CD14-positive monocyte (primary cell): ENCODE data around the gene FOXJ3. TPM values are rescaled to one million over a fixed set of nuclear protein-coding genes. Genes with fewer than 3 reads are reported as not detected.

Experiments
- DNase-seq, 3 donors: peaks; one replicate each; pipeline ENCODE4 v3.0.0-alpha.2; 2011 to 2022
- H2AFZ ChIP-seq: 2 replicates; pipeline ENCODE4 v1.6.0; 2012; ENCODE audit warnings: mild to moderate bottlenecking, low read depth, low read length, inconsistent platforms; ENCODE audit not compliant: insufficient read depth, poor library complexity, severe bottlenecking
- H3K27ac ChIP-seq, 2 donors: 1 replicate in 1 of 2; 2 replicates in 1 of 2; pipeline ENCODE4 v1.5.1; 2012 to 2013; ENCODE audit warnings: low read length in 2 of 2, control low read depth in 1 of 2, inconsistent platforms in 1 of 2, low read depth in 1 of 2, mild to moderate bottlenecking in 1 of 2
- H3K27me3 ChIP-seq, 2 donors: one replicate each; pipeline versions ENCODE4 v1.6.0 to v1.6.1; 2011 to 2013; ENCODE audit warnings: low read length in 2 of 2; ENCODE audit not compliant: control insufficient read depth in 2 of 2, insufficient read depth in 2 of 2
- H3K36me3 ChIP-seq, 2 donors: replicated peaks in 1 of 2; 1 replicate in 1 of 2; 2 replicates in 1 of 2; pipeline versions ENCODE4 v1.5.1 to v1.6.1; 2012 to 2013; ENCODE audit warnings: low read length in 2 of 2, control low read depth in 1 of 2, inconsistent platforms in 1 of 2, mild to moderate bottlenecking in 1 of 2; ENCODE audit not compliant: insufficient read depth in 2 of 2, control insufficient read depth in 1 of 2
- H3K4me1 ChIP-seq, 2 donors: 1 replicate in 1 of 2; 2 replicates in 1 of 2; pipeline versions ENCODE4 v1.5.1 to v1.6.1; 2012 to 2013; ENCODE audit warnings: low read length in 2 of 2, control low read depth in 1 of 2, inconsistent platforms in 1 of 2, mild to moderate bottlenecking in 1 of 2, moderate library complexity in 1 of 2; ENCODE audit not compliant: insufficient read depth in 2 of 2, control insufficient read depth in 1 of 2
- H3K4me2 ChIP-seq: replicated peaks from 2 replicates; pipeline ENCODE3; 2012; ENCODE audit warnings: low read length, moderate library complexity, mild to moderate bottlenecking; ENCODE audit not compliant: poor library complexity, severe bottlenecking; ENCODE audit errors: extremely low read depth
- H3K4me3 ChIP-seq, 3 experiments: fragments of 200-600 bp in 1 of 3; sonication (generic) in 1 of 3; replicated peaks in 1 of 3; 1 replicate in 2 of 3; 2 replicates in 1 of 3; pipeline ENCODE4 v1.5.1; 2011 to 2013; ENCODE audit warnings: low read length in 3 of 3, mild to moderate bottlenecking in 3 of 3, control low read depth in 2 of 3, low read depth in 2 of 3, inconsistent platforms in 1 of 3, moderate library complexity in 1 of 3
- H3K79me2 ChIP-seq: 2 replicates; pipeline ENCODE4 v1.6.0; 2012; ENCODE audit warnings: mild to moderate bottlenecking, control low read depth, inconsistent platforms, low read length, moderate library complexity; ENCODE audit not compliant: insufficient read depth
- H3K9ac ChIP-seq: 2 replicates; pipeline ENCODE4 v1.6.0; 2017; ENCODE audit warnings: low read length, mild to moderate bottlenecking; ENCODE audit not compliant: insufficient read depth, poor library complexity, severe bottlenecking
- H3K9me3 ChIP-seq, 2 donors: replicated peaks in 1 of 2; 1 replicate in 1 of 2; 2 replicates in 1 of 2; pipeline versions ENCODE4 v1.5.1 to v1.6.1; 2012 to 2013; ENCODE audit warnings: low read length in 2 of 2, control low read depth in 1 of 2; ENCODE audit not compliant: control insufficient read depth in 1 of 2, insufficient read depth in 1 of 2
- H4K20me1 ChIP-seq: 2 replicates; pipeline ENCODE4 v1.6.0; 2012; ENCODE audit warnings: mild to moderate bottlenecking, low read length, control low read depth, moderate library complexity; ENCODE audit not compliant: insufficient read depth
- H3K27ac Mint-ChIP-seq, 7 donors: one replicate each; pipeline ENCODE4 v1.8.0; 2020; ENCODE audit warnings: mild to moderate bottlenecking in 7 of 7, mixed read lengths in 7 of 7, moderate library complexity in 6 of 7, inconsistent platforms in 2 of 7
- H3K27me3 Mint-ChIP-seq, 3 donors: one replicate each; pipeline ENCODE4 v1.8.0; 2021 to 2022; ENCODE audit warnings: low read depth in 3 of 3, mild to moderate bottlenecking in 3 of 3, mixed read lengths in 3 of 3, moderate library complexity in 3 of 3, inconsistent platforms in 1 of 3
- H3K36me3 Mint-ChIP-seq, 2 donors: one replicate each; pipeline ENCODE4 v1.8.0; 2020; ENCODE audit warnings: mixed read lengths in 2 of 2, inconsistent platforms in 1 of 2, mild to moderate bottlenecking in 1 of 2
- H3K4me1 Mint-ChIP-seq: one replicate; pipeline ENCODE4 v1.8.0; 2020; ENCODE audit warnings: mild to moderate bottlenecking, mixed read lengths
- H3K4me3 Mint-ChIP-seq, 2 donors: one replicate each; pipeline ENCODE4 v1.8.0; 2020; ENCODE audit warnings: mild to moderate bottlenecking in 2 of 2, mixed read lengths in 2 of 2, moderate library complexity in 1 of 2
- H3K9me3 Mint-ChIP-seq, 7 donors: one replicate each; pipeline ENCODE4 v1.8.0; 2020 to 2022; ENCODE audit warnings: mixed read lengths in 7 of 7, mild to moderate bottlenecking in 6 of 7, moderate library complexity in 6 of 7, inconsistent platforms in 2 of 7
- CTCF ChIP-seq: fragments of 200-600 bp; IDR thresholded peaks from one replicate; pipeline ENCODE4 v1.8.0; 2022; ENCODE audit warnings: antibody characterized with exemption, mild to moderate bottlenecking
- WGBS: methylation state at CpG from one replicate; pipeline ENCODE4 v1.1.5; 2013; ENCODE audit warnings: missing lambda C conversion rate; ENCODE audit not compliant: insufficient coverage; 5-methylcytosine and 5-hydroxymethylcytosine counted together
- intact Hi-C, 2 donors: fragments of 100-400 bp; cut with micrococcal nuclease; formaldehyde crosslinking; loops; one replicate each; pipeline versions ENCODE4 v1.15.0 to v1.15.1; 2023
- polyA plus RNA-seq, 3 donors: library from polyadenylated mRNA; depleted of rRNA in 1 of 3; unstranded in 2 of 3; stranded (reverse) in 1 of 3; fragments of 300-500 nt in 2 of 3; fragments of >200 nt in 1 of 3; fragmentation: Illumina TruSeq in 2 of 3; gene quantifications; 1 replicate in 2 of 3; 2 replicates in 1 of 3; pipeline ENCODE4 v1.2.3, GENCODE V29; 2012 to 2021

FOXJ3 gene
- polyA plus RNA-seq, 3 donors: 10.2 to 18.5 (median 18.4) TPM

DNA sequence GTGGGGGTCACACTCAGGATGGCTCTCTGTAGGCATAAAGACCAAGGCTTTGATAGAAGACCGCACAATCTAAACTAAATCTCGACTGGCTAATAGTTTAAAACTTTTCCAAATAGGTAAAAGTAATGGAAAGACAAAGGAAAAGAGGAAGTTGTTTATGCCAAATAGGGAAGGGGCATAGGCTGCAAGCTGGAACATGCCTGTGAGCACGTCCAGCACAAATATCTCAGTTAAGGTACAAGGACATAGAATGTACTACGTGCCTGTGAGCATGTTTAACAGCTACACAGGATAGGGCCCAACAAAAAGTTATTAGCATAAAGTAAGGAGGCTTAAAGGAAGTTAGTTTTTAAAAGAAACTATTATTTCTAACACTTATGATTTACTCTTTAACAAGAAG is 142.9 kb downstream of the FOXJ3 start:
- no peak for TF ChIP-seq CTCF
- no peaks in the 10 kb centered on the region for H4K20me1 ChIP-seq
- H3K27ac Mint-ChIP-seq: peak overlapping the region in 1 of 7 donors; percentile 30
- no peaks in the 10 kb centered on the region for H3K9me3 Mint-ChIP-seq
- H3K27me3 ChIP-seq: no peaks in the 10 kb centered on the region
- H3K4me1 ChIP-seq: no peaks in the 10 kb centered on the region
- peaks cover 56 to 87% of the 10 kb centered on the region in 2 donors for H3K36me3 ChIP-seq
- H3K79me2 ChIP-seq: no peaks in the 10 kb centered on the region
- DNase-seq: no peak
- H3K4me1 Mint-ChIP-seq: no peaks in the 10 kb centered on the region
- peaks cover 62 to 68% of the 10 kb centered on the region in 2 donors for H3K36me3 Mint-ChIP-seq
- H2AFZ ChIP-seq: no peak overlapping the region
- no peaks in the 10 kb centered on the region for H3K9me3 ChIP-seq
- no peak overlapping the region for H3K4me3 ChIP-seq
- intact Hi-C loops: no loop called here
- no peak overlapping the region for H3K4me2 ChIP-seq
- WGBS: 80% methylated on average over 1 of the region's 4 CpGs
- no peak overlapping the region for H3K4me3 Mint-ChIP-seq
- no peak overlapping the region for H3K9ac ChIP-seq
- H3K27ac ChIP-seq: peak overlapping the region in 1 of 2 donors; percentile 39
- H3K27me3 Mint-ChIP-seq: no peaks in the 10 kb centered on the region

DNA sequence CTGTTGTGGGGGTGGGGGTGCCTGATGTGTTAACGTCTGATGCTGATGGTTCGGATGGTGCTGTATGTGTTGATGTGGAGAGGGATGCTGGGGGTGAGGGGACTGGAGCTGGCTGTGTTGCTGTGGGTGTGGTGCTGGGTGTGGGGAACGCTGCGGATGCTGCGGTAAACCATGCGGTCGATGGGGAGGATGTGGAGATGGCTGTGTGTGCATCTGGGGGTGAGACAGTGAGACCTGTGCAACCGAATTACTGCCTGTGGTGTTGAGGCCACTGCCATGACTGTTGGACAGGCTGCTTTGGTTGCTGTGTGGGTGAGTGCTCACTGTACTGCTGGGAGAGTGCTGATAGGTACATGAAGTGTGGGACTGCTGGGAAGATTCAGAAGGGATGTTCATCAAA is 143.7 kb downstream of the FOXJ3 start:
- Histone ChIP-seq H3K79me2 (no peaks in the 10 kb centered on the region), H3K4me3 (no peak overlapping the region), H3K36me3 (peaks cover 55 to 87% of the 10 kb centered on the region in 2 donors), H3K9me3 (no peaks in the 10 kb centered on the region), H3K27me3 (no peaks in the 10 kb centered on the region), H2AFZ (no peak overlapping the region), H3K4me1 (no peaks in the 10 kb centered on the region), H3K9ac (no peak overlapping the region), H3K27ac (no peak overlapping the region), H3K4me2 (no peak overlapping the region), H4K20me1 (no peaks in the 10 kb centered on the region)
- WGBS: 96% methylated on average over 8 of the region's 8 CpGs
- no peaks in the 10 kb centered on the region for H3K27me3 Mint-ChIP-seq
- peaks cover 62 to 68% of the 10 kb centered on the region in 2 donors for H3K36me3 Mint-ChIP-seq
- no peaks in the 10 kb centered on the region for H3K4me1 Mint-ChIP-seq
- no peak for DNase-seq
- intact Hi-C loops: no loop called here
- H3K27ac Mint-ChIP-seq: no peak overlapping the region
- no peaks in the 10 kb centered on the region for H3K9me3 Mint-ChIP-seq
- no peak overlapping the region for H3K4me3 Mint-ChIP-seq
- no peak for TF ChIP-seq CTCF
